T-helper 2 cell (primary cell): ENCODE data around the gene SLC51B.

Experiments
- DNase-seq, 5 experiments: peaks; one replicate each; pipeline versions ENCODE4 v3.0.0 to v3.0.0-alpha.2; 2012 to 2022

SLC51B gene

DNA sequence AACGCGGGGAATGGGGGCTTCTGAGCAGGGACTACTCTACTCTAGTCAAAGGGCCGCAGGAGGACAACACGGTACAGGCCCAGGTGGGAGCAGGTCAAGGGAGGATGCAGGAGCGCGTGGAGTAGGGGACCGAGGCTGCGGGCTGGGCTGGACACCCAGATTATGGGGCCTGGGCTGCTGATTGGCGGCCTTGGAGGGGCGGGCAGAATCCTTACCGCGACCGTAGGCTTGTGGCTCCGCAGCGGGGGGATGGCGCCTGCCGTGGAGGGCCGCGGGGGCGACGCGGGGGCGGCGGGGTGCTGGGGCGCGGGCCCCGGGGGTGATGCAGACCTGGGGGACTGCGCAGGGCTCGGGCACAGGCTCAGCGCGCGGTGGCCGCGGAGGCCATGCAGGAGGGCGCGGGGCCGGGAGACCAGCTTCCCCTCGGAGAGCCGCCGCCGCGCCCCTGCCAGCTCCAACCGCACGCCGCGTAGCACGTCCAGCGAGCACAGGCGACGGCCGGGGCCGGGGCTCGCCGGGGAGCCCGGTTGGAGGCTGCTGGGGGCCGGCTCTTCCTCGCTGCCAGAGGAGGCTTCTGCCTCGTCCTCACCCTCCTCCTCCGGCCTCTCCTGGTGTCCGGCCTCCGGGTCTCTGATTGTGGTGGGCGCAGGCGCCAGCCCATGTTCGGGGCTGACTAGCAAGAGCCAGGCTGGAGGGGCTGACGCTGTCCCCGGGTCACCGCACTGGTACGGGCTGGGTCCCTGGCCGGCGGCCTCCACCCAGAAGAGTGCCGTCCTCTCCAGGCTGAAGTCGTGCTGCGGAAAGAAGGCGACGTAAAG is 56.9 kb downstream of the SLC51B start:
- no peak for DNase-seq

DNA sequence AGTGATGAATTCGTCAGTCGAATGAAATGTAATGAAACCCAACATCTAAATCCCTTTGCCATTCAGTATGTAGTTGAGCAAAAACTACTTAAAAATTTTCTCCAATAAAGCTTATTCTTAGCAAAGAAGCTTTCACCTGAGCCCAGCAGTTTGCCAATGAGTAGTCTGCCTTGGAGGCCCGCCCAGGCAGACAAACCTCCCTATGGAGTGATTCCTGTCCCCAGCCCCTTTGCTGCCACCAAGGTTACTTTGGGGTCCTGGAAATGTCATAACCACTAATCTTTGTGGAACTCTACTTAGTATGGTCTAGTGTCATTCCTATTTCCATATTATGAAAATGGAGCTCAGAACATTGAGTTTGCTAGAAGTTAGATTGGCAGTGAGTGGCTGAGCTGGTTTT is 57.7 kb downstream of the SLC51B start:
- no peak for DNase-seq
